HepG2 (cell line): ENCODE measurements around the gene TRIM5. TPM values are rescaled to one million over a fixed set of nuclear protein-coding genes. Genes with fewer than 3 reads are reported as not detected.

Experiments
- KAT7 ChIP-seq: IDR thresholded peaks from 2 replicates; pipeline ENCODE4 v1.6.1; 2018; ENCODE audit warnings: borderline replicate concordance, missing compliant biosample characterization
- NCOA1 ChIP-seq: sonication (generic); formaldehyde crosslinking; IDR thresholded peaks from 2 replicates; pipeline ENCODE4 v1.9.0; 2021; ENCODE audit warnings: missing genetic modification reagents
- NKX3-1 ChIP-seq: sonication (generic); formaldehyde crosslinking; IDR thresholded peaks from 2 replicates; pipeline ENCODE4 v1.5.0; 2020; ENCODE audit warnings: missing genetic modification reagents
- XBP1 ChIP-seq: sonication (generic); formaldehyde crosslinking; IDR thresholded peaks from 2 replicates; pipeline ENCODE4 v1.5.0; 2020; ENCODE audit warnings: missing genetic modification reagents
- ZNF282 ChIP-seq: fragments of 450-650 bp; IDR thresholded peaks from 2 replicates; pipeline ENCODE4 v1.6.1; 2018; ENCODE audit not compliant: partially characterized antibody
- ZNF430 ChIP-seq: sonication (generic); formaldehyde crosslinking; IDR thresholded peaks from 2 replicates; pipeline ENCODE4 v1.9.0; 2021; ENCODE audit warnings: mild to moderate bottlenecking, missing genetic modification reagents
- polyA plus RNA-seq, 8 experiments: library from polyadenylated mRNA; depleted of rRNA in 3 of 8; stranded (reverse) in 7 of 8; unstranded in 1 of 8; fragments of >200 nt; fragmentation: Illumina TruSeq in 4 of 8; extraction: Trizol in 4 of 8; gene quantifications; 2 replicates each; pipeline versions ENCODE4 v1.2.1 to v1.2.3, GENCODE V29; 2011 to 2016; ENCODE audit warnings: low read depth in 4 of 8, missing spikeins in 1 of 8, mixed read lengths in 1 of 8; ENCODE audit not compliant: insufficient read depth in 1 of 8
- total RNA-seq, 5 experiments: library from RNA; depleted of rRNA; stranded (reverse); fragments of >200 nt; fragmentation: Illumina TruSeq; extraction: Trizol; gene quantifications; 2 replicates each; pipeline ENCODE4 v1.2.3, GENCODE V29; 2016; ENCODE audit warnings: low read depth in 1 of 5
- TF ChIP-seq, protein P1 (sequence below): sonication (generic); formaldehyde crosslinking; IDR thresholded peaks from 2 replicates; pipeline ENCODE4 v1.9.0; 2021; ENCODE audit warnings: mild to moderate bottlenecking, missing genetic modification reagents
- TF ChIP-seq, protein P2 (sequence below): sonication (generic); formaldehyde crosslinking; IDR thresholded peaks from 2 replicates; pipeline ENCODE4 v1.4.0; 2020; ENCODE audit warnings: mild to moderate bottlenecking, missing genetic modification reagents
- TF ChIP-seq, protein P3 (sequence below): sonication (generic); formaldehyde crosslinking; IDR thresholded peaks from 2 replicates; pipeline ENCODE4 v1.4.0; 2020; ENCODE audit warnings: missing genetic modification reagents, borderline replicate concordance
- TF ChIP-seq, protein P4 (sequence below): sonication (generic); formaldehyde crosslinking; IDR thresholded peaks from 2 replicates; pipeline ENCODE4 v1.4.0; 2020; ENCODE audit warnings: missing genetic modification reagents

The TRIM5 gene
- total and polyA plus RNA-seq, 2 of the 13 experiments (the other 11 are each of a cell fraction or from before 2014, with no cell fraction given): 7.8 to 13.1 TPM

DNA sequence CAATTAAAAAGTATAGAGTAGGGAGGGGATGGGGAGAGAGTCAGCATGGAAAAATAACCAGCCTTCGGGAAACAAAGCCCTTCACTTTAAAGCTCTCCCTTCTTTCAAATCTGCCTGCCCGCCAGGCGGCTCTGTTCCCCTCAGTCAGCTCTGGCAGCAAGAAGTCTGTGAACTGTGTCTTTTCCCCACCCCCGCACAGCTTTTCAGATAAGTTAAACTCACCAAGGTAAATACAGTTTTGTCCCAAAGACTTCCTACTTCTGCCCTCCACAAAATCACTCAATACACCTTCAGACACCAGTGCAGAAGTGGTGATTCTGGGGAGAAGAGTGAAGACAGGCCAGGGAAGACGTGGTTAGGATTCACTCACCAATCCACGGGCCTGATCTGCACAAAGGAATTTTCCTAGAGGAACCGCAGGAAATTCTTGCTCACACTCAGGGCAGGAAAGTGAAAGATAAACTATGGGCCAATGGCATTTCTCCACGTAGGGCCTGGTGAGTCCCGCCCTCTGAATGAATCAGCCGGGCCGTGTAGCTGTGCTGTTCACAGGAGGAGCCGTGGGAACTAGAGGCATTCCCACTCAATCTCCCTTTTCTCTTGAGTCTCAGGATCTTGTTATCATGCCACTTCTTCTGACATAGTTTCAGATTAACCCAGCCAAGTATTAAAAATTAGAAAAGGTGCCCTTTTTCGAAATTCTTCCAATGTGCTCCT, at the start of gene TRIM5 (continued):
- TF ChIP-seq, protein P1, sequence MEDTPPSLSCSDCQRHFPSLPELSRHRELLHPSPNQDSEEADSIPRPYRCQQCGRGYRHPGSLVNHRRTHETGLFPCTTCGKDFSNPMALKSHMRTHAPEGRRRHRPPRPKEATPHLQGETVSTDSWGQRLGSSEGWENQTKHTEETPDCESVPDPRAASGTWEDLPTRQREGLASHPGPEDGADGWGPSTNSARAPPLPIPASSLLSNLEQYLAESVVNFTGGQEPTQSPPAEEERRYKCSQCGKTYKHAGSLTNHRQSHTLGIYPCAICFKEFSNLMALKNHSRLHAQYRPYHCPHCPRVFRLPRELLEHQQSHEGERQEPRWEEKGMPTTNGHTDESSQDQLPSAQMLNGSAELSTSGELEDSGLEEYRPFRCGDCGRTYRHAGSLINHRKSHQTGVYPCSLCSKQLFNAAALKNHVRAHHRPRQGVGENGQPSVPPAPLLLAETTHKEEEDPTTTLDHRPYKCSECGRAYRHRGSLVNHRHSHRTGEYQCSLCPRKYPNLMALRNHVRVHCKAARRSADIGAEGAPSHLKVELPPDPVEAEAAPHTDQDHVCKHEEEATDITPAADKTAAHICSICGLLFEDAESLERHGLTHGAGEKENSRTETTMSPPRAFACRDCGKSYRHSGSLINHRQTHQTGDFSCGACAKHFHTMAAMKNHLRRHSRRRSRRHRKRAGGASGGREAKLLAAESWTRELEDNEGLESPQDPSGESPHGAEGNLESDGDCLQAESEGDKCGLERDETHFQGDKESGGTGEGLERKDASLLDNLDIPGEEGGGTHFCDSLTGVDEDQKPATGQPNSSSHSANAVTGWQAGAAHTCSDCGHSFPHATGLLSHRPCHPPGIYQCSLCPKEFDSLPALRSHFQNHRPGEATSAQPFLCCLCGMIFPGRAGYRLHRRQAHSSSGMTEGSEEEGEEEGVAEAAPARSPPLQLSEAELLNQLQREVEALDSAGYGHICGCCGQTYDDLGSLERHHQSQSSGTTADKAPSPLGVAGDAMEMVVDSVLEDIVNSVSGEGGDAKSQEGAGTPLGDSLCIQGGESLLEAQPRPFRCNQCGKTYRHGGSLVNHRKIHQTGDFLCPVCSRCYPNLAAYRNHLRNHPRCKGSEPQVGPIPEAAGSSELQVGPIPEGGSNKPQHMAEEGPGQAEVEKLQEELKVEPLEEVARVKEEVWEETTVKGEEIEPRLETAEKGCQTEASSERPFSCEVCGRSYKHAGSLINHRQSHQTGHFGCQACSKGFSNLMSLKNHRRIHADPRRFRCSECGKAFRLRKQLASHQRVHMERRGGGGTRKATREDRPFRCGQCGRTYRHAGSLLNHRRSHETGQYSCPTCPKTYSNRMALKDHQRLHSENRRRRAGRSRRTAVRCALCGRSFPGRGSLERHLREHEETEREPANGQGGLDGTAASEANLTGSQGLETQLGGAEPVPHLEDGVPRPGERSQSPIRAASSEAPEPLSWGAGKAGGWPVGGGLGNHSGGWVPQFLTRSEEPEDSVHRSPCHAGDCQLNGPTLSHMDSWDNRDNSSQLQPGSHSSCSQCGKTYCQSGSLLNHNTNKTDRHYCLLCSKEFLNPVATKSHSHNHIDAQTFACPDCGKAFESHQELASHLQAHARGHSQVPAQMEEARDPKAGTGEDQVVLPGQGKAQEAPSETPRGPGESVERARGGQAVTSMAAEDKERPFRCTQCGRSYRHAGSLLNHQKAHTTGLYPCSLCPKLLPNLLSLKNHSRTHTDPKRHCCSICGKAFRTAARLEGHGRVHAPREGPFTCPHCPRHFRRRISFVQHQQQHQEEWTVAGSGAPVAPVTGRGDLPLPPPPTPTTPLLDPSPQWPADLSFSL (CRISPR knock-in tag): 0 out of 2 replicates have a peak, but pooled peaks have one; percentile 7
- TF ChIP-seq KAT7 (peak; percentile 60), ZNF430 (CRISPR knock-in tag) (no peak; the same call in 1 of the 2 replicates), ZNF282 (no peak), XBP1 (CRISPR knock-in tag) (peak; percentile 98), NKX3-1 (0 out of 2 replicates have a peak, but pooled peaks have one; percentile 16), NCOA1 (CRISPR knock-in tag) (no peak)
- TF ChIP-seq, protein P2, sequence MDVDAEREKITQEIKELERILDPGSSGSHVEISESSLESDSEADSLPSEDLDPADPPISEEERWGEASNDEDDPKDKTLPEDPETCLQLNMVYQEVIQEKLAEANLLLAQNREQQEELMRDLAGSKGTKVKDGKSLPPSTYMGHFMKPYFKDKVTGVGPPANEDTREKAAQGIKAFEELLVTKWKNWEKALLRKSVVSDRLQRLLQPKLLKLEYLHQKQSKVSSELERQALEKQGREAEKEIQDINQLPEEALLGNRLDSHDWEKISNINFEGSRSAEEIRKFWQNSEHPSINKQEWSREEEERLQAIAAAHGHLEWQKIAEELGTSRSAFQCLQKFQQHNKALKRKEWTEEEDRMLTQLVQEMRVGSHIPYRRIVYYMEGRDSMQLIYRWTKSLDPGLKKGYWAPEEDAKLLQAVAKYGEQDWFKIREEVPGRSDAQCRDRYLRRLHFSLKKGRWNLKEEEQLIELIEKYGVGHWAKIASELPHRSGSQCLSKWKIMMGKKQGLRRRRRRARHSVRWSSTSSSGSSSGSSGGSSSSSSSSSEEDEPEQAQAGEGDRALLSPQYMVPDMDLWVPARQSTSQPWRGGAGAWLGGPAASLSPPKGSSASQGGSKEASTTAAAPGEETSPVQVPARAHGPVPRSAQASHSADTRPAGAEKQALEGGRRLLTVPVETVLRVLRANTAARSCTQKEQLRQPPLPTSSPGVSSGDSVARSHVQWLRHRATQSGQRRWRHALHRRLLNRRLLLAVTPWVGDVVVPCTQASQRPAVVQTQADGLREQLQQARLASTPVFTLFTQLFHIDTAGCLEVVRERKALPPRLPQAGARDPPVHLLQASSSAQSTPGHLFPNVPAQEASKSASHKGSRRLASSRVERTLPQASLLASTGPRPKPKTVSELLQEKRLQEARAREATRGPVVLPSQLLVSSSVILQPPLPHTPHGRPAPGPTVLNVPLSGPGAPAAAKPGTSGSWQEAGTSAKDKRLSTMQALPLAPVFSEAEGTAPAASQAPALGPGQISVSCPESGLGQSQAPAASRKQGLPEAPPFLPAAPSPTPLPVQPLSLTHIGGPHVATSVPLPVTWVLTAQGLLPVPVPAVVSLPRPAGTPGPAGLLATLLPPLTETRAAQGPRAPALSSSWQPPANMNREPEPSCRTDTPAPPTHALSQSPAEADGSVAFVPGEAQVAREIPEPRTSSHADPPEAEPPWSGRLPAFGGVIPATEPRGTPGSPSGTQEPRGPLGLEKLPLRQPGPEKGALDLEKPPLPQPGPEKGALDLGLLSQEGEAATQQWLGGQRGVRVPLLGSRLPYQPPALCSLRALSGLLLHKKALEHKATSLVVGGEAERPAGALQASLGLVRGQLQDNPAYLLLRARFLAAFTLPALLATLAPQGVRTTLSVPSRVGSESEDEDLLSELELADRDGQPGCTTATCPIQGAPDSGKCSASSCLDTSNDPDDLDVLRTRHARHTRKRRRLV (CRISPR knock-in tag): no peak
- TF ChIP-seq, protein P3, sequence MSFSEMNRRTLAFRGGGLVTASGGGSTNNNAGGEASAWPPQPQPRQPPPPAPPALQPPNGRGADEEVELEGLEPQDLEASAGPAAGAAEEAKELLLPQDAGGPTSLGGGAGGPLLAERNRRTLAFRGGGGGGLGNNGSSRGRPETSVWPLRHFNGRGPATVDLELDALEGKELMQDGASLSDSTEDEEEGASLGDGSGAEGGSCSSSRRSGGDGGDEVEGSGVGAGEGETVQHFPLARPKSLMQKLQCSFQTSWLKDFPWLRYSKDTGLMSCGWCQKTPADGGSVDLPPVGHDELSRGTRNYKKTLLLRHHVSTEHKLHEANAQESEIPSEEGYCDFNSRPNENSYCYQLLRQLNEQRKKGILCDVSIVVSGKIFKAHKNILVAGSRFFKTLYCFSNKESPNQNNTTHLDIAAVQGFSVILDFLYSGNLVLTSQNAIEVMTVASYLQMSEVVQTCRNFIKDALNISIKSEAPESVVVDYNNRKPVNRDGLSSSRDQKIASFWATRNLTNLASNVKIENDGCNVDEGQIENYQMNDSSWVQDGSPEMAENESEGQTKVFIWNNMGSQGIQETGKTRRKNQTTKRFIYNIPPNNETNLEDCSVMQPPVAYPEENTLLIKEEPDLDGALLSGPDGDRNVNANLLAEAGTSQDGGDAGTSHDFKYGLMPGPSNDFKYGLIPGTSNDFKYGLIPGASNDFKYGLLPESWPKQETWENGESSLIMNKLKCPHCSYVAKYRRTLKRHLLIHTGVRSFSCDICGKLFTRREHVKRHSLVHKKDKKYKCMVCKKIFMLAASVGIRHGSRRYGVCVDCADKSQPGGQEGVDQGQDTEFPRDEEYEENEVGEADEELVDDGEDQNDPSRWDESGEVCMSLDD (CRISPR knock-in tag): no peak
- TF ChIP-seq, protein P4, sequence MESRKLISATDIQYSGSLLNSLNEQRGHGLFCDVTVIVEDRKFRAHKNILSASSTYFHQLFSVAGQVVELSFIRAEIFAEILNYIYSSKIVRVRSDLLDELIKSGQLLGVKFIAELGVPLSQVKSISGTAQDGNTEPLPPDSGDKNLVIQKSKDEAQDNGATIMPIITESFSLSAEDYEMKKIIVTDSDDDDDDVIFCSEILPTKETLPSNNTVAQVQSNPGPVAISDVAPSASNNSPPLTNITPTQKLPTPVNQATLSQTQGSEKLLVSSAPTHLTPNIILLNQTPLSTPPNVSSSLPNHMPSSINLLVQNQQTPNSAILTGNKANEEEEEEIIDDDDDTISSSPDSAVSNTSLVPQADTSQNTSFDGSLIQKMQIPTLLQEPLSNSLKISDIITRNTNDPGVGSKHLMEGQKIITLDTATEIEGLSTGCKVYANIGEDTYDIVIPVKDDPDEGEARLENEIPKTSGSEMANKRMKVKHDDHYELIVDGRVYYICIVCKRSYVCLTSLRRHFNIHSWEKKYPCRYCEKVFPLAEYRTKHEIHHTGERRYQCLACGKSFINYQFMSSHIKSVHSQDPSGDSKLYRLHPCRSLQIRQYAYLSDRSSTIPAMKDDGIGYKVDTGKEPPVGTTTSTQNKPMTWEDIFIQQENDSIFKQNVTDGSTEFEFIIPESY (CRISPR knock-in tag): no peak
